Smooth muscle cell (in vitro differentiated cells): ENCODE data around the gene NRGN. TPM values are rescaled to one million over a fixed set of nuclear protein-coding genes. Genes with fewer than 3 reads are reported as not detected.

ENCODE experiments used
- DNase-seq: peaks from one replicate; lab custom pipeline; 2025; ENCODE audit not compliant: unreplicated experiment; lab: John Stamatoyannopoulos, UW
- H2AFZ ChIP-seq: fragments of 200-600 bp; sonication (generic); 2 replicates; pipeline ENCODE4 v1.6.0; 2016; ENCODE audit warnings: antibody characterized with exemption, low read depth, mild to moderate bottlenecking
- H3F3A ChIP-seq: fragments of 200-600 bp; sonication (generic); 2 replicates; pipeline ENCODE4 v1.6.0; 2017; ENCODE audit warnings: antibody characterized with exemption, low read depth
- H3K27ac ChIP-seq: fragments of 200-600 bp; sonication (generic); 2 replicates; pipeline ENCODE4 v1.5.1; 2016; ENCODE audit warnings: low read depth, mild to moderate bottlenecking
- H3K27me3 ChIP-seq: fragments of 200-600 bp; sonication (generic); 2 replicates; pipeline ENCODE4 v1.6.1; 2016; ENCODE audit warnings: low read depth, mild to moderate bottlenecking
- H3K36me3 ChIP-seq: fragments of 200-600 bp; sonication (generic); 2 replicates; pipeline ENCODE4 v1.5.1; 2016; ENCODE audit warnings: low read depth
- H3K4me1 ChIP-seq: fragments of 200-600 bp; sonication (generic); 2 replicates; pipeline ENCODE4 v1.5.1; 2016; ENCODE audit warnings: low read depth
- H3K4me2 ChIP-seq: fragments of 200-600 bp; sonication (generic); 2 replicates; pipeline ENCODE4 v1.6.0; 2016; ENCODE audit warnings: mild to moderate bottlenecking
- H3K4me3 ChIP-seq: fragments of 200-600 bp; sonication (generic); 2 replicates; pipeline ENCODE4 v1.5.1; 2016; ENCODE audit warnings: mild to moderate bottlenecking
- H3K79me2 ChIP-seq: fragments of 200-600 bp; sonication (generic); 2 replicates; pipeline ENCODE4 v1.6.0; 2016; ENCODE audit warnings: low read depth, mild to moderate bottlenecking
- H3K9ac ChIP-seq: fragments of 200-600 bp; sonication (generic); 2 replicates; pipeline ENCODE4 v1.6.0; 2016; ENCODE audit warnings: low read depth
- H3K9me3 ChIP-seq: fragments of 200-600 bp; sonication (generic); replicated peaks from 2 replicates; pipeline ENCODE4 v1.5.1; 2016; ENCODE audit warnings: low read depth
- H4K20me1 ChIP-seq: fragments of 200-600 bp; sonication (generic); 2 replicates; pipeline ENCODE4 v1.6.0; 2016; ENCODE audit warnings: low read depth
- WGBS: methylation state at CpG from one replicate; pipeline ENCODE4 v1.1.7; 2016; ENCODE audit warnings: low lambda C conversion rate; 5-methylcytosine and 5-hydroxymethylcytosine counted together
- polyA plus RNA-seq: library from polyadenylated mRNA; unstranded; fragments of >200 nt; fragmentation: Nextera tagmentation; extraction: Ambion mirVana; gene quantifications from 2 replicates; pipeline ENCODE4 v1.2.1, GENCODE V29; 2016
- total RNA-seq: library from RNA; depleted of rRNA; stranded (reverse); fragments of >200 nt; gene quantifications from 2 replicates; pipeline ENCODE4 v1.2.3, GENCODE V29; 2014
- TF ChIP-seq, protein P1 (sequence below): fragments of 200-600 bp; sonication (generic); IDR thresholded peaks from 2 replicates; pipeline ENCODE4 v1.5.1; 2017; ENCODE audit warnings: borderline replicate concordance, mild to moderate bottlenecking, antibody characterized with exemption; ENCODE audit not compliant: insufficient read depth, poor library complexity, severe bottlenecking

The NRGN gene
- total and polyA plus RNA-seq, 2 experiments from 2014 or later: 1.2 to 2.0 TPM

DNA sequence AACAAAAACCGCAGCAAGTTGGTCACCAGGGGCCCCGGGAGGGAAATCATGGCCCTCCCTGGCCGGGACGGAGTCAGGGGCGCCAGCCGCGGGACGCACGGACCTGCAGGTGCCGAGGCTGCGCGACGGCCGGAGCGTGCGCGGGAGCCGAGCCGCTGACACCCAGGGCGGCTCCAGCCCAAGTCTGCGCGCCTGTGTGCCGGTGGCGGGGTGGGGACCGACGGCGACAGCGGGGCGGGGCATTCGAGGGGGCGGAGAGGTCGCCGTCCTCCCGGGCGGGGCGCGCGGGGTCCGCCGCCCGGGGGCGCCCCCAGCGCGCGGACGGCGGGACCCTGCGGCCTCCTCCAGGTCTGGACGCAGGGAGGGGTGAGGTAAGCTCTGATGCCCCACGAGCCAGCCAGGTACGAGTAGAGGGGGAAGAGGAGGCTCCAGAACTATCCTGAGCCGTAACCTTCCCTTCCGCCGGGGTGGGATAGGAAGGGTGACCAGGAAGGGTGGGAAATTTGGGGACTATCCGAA lies 22.4 kb downstream of the NRGN start, which contains the start of gene ESAM:
Gene ESAM (minus strand): TSS at position 186 of the 519 bp plus-strand sequence. CDS start 136 bp downstream, at position 50.
- Histone ChIP-seq H4K20me1 (peaks cover 43% of the 10 kb centered on the region), H3K4me1 (peaks cover 39% of the 10 kb centered on the region), H3K4me3 (peak within 1 kb of the TSS; percentile 53), H3K4me2 (peak within 1 kb of the TSS; percentile 95), H3K79me2 (no peaks in the 10 kb centered on the region), H3K27ac (no peak within 1 kb of the TSS), H2AFZ (no peak within 1 kb of the TSS), H3F3A (no peaks in the 10 kb centered on the region), H3K36me3 (no peaks in the 10 kb centered on the region), H3K27me3 (peaks cover 58% of the 10 kb centered on the region), H3K9me3 (no peaks in the 10 kb centered on the region), H3K9ac (no peak within 1 kb of the TSS)
- TF ChIP-seq, protein P1, sequence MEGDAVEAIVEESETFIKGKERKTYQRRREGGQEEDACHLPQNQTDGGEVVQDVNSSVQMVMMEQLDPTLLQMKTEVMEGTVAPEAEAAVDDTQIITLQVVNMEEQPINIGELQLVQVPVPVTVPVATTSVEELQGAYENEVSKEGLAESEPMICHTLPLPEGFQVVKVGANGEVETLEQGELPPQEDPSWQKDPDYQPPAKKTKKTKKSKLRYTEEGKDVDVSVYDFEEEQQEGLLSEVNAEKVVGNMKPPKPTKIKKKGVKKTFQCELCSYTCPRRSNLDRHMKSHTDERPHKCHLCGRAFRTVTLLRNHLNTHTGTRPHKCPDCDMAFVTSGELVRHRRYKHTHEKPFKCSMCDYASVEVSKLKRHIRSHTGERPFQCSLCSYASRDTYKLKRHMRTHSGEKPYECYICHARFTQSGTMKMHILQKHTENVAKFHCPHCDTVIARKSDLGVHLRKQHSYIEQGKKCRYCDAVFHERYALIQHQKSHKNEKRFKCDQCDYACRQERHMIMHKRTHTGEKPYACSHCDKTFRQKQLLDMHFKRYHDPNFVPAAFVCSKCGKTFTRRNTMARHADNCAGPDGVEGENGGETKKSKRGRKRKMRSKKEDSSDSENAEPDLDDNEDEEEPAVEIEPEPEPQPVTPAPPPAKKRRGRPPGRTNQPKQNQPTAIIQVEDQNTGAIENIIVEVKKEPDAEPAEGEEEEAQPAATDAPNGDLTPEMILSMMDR: no peak
- no peak for DNase-seq
- WGBS: 3% methylated on average over 16 of the region's 55 CpGs

DNA sequence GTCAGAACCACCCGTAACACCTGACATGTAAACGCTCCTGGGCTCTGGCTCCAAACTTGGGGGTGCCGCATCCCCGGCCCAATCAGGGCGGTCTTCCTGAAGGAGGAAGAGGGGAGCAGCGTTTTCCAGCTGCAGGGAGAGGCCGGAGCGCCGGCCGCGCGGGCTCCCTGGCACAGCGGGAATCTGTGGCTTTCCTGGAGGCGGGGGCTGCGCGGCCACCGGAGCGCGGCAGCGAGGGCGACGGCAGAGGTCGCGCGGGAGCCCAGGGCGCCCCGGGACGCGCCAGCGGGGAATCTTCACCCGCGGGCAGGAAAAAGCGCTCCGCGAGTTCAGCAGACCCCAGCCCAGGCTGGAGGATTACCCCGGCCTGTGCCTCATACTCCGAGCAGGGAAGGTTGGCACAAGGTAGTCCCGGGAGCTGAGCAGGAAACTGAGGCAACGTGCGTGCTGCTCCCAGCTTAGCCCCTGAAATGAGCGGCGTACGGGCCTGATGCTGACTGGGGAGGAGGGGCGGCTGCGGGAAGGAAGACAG lies 22.9 kb downstream of the NRGN start:
- H3K27me3 ChIP-seq: peaks cover 54% of the 10 kb centered on the region
- H3K27ac ChIP-seq: no peak overlapping the region
- H3K4me3 ChIP-seq: peak overlapping the region; percentile 53
- H2AFZ ChIP-seq: no peak overlapping the region
- 2% methylated on average over 42 of the region's 45 CpGs for WGBS
- no peaks in the 10 kb centered on the region for H3K36me3 ChIP-seq
- H3K4me2 ChIP-seq: peak overlapping the region; percentile 95
- no peak overlapping the region for H3K9ac ChIP-seq
- peaks cover 43% of the 10 kb centered on the region for H4K20me1 ChIP-seq
- H3K79me2 ChIP-seq: no peaks in the 10 kb centered on the region
- H3F3A ChIP-seq: no peaks in the 10 kb centered on the region
- no peaks in the 10 kb centered on the region for H3K9me3 ChIP-seq
- TF ChIP-seq, protein P1: no peak
- no peak for DNase-seq
- H3K4me1 ChIP-seq: peaks cover 39% of the 10 kb centered on the region

DNA sequence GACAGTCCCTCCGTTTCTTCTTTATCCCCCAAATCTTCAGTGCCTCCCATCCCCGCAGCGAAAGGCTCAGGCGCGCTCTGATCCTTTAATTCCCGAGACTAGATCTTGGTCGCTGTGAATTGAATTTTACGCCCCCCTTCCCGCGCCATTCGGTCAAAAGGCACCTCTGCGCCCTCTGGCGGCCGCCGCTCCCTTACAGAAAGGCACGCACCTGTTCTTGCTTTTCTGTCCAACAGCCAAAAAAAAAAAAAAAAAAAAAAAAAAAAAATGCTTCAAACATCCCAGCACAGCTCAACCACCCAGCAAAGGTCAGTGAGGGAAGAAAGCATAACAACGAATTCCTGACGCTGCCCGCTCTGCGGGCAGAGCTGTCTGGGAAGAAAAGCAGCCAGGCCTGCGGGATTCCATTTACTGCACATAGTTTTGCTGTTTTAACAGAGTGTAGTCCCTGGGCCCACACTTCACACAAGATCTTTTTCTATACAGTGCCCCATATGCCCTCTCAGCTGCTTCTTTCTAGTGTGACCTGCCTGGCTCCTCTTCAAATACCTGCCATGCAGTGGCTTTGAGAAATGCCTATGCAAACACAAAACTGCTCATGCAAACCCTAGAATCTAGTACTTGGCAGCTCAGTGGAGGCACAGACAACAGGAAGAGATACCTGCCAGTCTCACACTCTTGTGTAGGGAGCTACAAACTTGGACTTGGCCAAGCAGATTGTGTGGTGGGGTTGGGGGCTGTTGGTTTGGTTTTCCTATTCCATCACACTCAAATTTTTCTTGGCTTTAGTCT lies 23.6 kb downstream of the NRGN start:
- Histone ChIP-seq H3K9me3 (no peaks in the 10 kb centered on the region), H4K20me1 (peaks cover 43% of the 10 kb centered on the region), H3K4me2 (peak overlapping the region; percentile 95), H3K4me1 (peaks cover 36% of the 10 kb centered on the region), H3K36me3 (no peaks in the 10 kb centered on the region), H3K27me3 (peaks cover 47% of the 10 kb centered on the region), H3K27ac (no peak overlapping the region), H3K79me2 (no peaks in the 10 kb centered on the region), H3F3A (no peaks in the 10 kb centered on the region), H3K9ac (no peak overlapping the region), H2AFZ (no peak overlapping the region), H3K4me3 (peak overlapping the region; percentile 53)
- DNase-seq: peak; percentile 36
- TF ChIP-seq, protein P1: peak; percentile 76
- WGBS: 7% methylated on average over 19 of the region's 21 CpGs
